SU-DHL-6 (cell line): ENCODE data around the gene MMP13.
"Not testable (repeated sequence)": the region's sequence is repeated elsewhere in the genome, so short reads cannot be mapped to it uniquely, and the experiment has no call there.

Experiments used
- H2AFZ ChIP-seq: fragments of 200-600 bp; sonication (generic); 2 replicates; pipeline ENCODE4 v1.6.1; 2014; ENCODE audit warnings: low read depth, mild to moderate bottlenecking, moderate library complexity, mixed read lengths, antibody characterized with exemption, low read length; ENCODE audit not compliant: severe bottlenecking
- H3F3A ChIP-seq: fragments of 200-600 bp; shearing (Covaris generic); 2 replicates; pipeline ENCODE4 v1.6.0; 2016; ENCODE audit warnings: antibody characterized with exemption, mild to moderate bottlenecking; ENCODE audit not compliant: insufficient read depth
- H3K27ac ChIP-seq: fragments of 200-600 bp; sonication (generic); 2 replicates; pipeline ENCODE4 v1.5.1; 2016; ENCODE audit warnings: low read depth, mild to moderate bottlenecking, low read length, moderate library complexity, mixed read lengths
- H3K27me3 ChIP-seq: fragments of 200-600 bp; sonication (generic), shearing (Covaris generic); 2 replicates; pipeline ENCODE4 v1.6.0; 2014; ENCODE audit warnings: mild to moderate bottlenecking, low read length
- H3K36me3 ChIP-seq: fragments of 200-600 bp; sonication (generic); 2 replicates; pipeline ENCODE4 v1.6.1; 2014; ENCODE audit warnings: mild to moderate bottlenecking, low read length, mixed read lengths
- H3K4me2 ChIP-seq: fragments of 300-600, 200-600 bp; shearing (Covaris generic), sonication (generic); 2 replicates; pipeline ENCODE4 v1.6.0; 2014; ENCODE audit warnings: low read length, low read depth, mild to moderate bottlenecking; ENCODE audit not compliant: poor library complexity, severe bottlenecking
- H3K4me3 ChIP-seq: fragments of 200-600 bp; sonication (generic); 2 replicates; pipeline ENCODE4 v1.5.1; 2014; ENCODE audit warnings: antibody characterized with exemption, low read length, mild to moderate bottlenecking, mixed read lengths; ENCODE audit not compliant: insufficient read depth, poor library complexity, severe bottlenecking
- H3K79me2 ChIP-seq: fragments of 200-600 bp; sonication (generic); 2 replicates; pipeline ENCODE4 v1.6.1; 2014; ENCODE audit warnings: mild to moderate bottlenecking, low read length, moderate library complexity; ENCODE audit not compliant: insufficient read depth
- H3K9ac ChIP-seq: fragments of 200-600 bp; sonication (generic); 2 replicates; pipeline ENCODE4 v1.7.0; 2014; ENCODE audit warnings: mild to moderate bottlenecking, low read length
- H3K9me2 ChIP-seq: fragments of 200-600 bp; sonication (generic); replicated peaks from 2 replicates; pipeline ENCODE4 v1.6.1; 2014; ENCODE audit warnings: low read length; ENCODE audit not compliant: insufficient read depth
- H3K9me3 ChIP-seq: fragments of 200-600 bp; sonication (generic); 2 replicates; pipeline ENCODE4 v1.6.1; 2014; ENCODE audit warnings: low read length, mixed read lengths; ENCODE audit not compliant: insufficient read depth
- H4K20me1 ChIP-seq: fragments of 200-600 bp; sonication (generic); 2 replicates; pipeline ENCODE4 v1.6.1; 2014; ENCODE audit warnings: low read depth, mild to moderate bottlenecking, antibody characterized with exemption, low read length, moderate library complexity, mixed read lengths
- CTCF ChIP-seq: fragments of 200-600 bp; sonication (generic); IDR thresholded peaks from one replicate; pipeline ENCODE4 v1.5.1; 2017; ENCODE audit warnings: antibody characterized with exemption, mild to moderate bottlenecking, low read length, moderate library complexity; ENCODE audit not compliant: insufficient read depth, poor library complexity, severe bottlenecking
- EZH2phosphoT487 ChIP-seq: fragments of 200-600 bp; sonication (generic), shearing (Covaris generic); conservative IDR thresholded peaks from 2 replicates; pipeline ENCODE4 v1.6.1; 2018; ENCODE audit warnings: mild to moderate bottlenecking, antibody characterized with exemption, low read length, moderate library complexity, mixed read lengths

The MMP13 gene

GRCh38 chr11:102974552-102975280 is 19.2 kb upstream of the MMP13 start:
- no peak overlapping the region for H3K9ac ChIP-seq
- H3K4me3 ChIP-seq: no peak overlapping the region
- no peaks in the 10 kb centered on the region for H3F3A ChIP-seq
- H3K4me2 ChIP-seq: no peak overlapping the region
- H4K20me1 ChIP-seq: no peaks in the 10 kb centered on the region
- no peak overlapping the region for H3K27ac ChIP-seq
- H2AFZ ChIP-seq: no peak overlapping the region
- TF ChIP-seq CTCF (no peak), EZH2phosphoT487 (no peak)
- no peaks in the 10 kb centered on the region for H3K36me3 ChIP-seq
- H3K9me3 ChIP-seq: no peaks in the 10 kb centered on the region
- no peaks in the 10 kb centered on the region for H3K9me2 ChIP-seq
- no peaks in the 10 kb centered on the region for H3K79me2 ChIP-seq
- H3K27me3 ChIP-seq: no peaks in the 10 kb centered on the region

GRCh38 chr11:102973698-102974097 is 18.2 kb upstream of the MMP13 start:
- not testable (repeated sequence) for H3K9me2 ChIP-seq, H3K4me3 ChIP-seq, H3K4me2 ChIP-seq, H2AFZ ChIP-seq, H3K27me3 ChIP-seq, H3K9ac ChIP-seq, H3K36me3 ChIP-seq, H3K27ac ChIP-seq, H3K79me2 ChIP-seq, H3K9me3 ChIP-seq, H3F3A ChIP-seq, H4K20me1 ChIP-seq

GRCh38 chr11:102972853-102973252 is 17.3 kb upstream of the MMP13 start:
- H3K27ac ChIP-seq: no peak overlapping the region
- no peak for TF ChIP-seq CTCF
- no peak for TF ChIP-seq EZH2phosphoT487

GRCh38 chr11:102971766-102972165 is 16.2 kb upstream of the MMP13 start:
- H3K4me3 ChIP-seq: no peak overlapping the region
- TF ChIP-seq CTCF: no peak
- no peak for TF ChIP-seq EZH2phosphoT487
- no peaks in the 10 kb centered on the region for H3K27me3 ChIP-seq
- no peaks in the 10 kb centered on the region for H3F3A ChIP-seq
- H3K79me2 ChIP-seq: no peaks in the 10 kb centered on the region
- H3K9ac ChIP-seq: no peak overlapping the region
- H3K9me3 ChIP-seq: no peaks in the 10 kb centered on the region
- H3K9me2 ChIP-seq: no peaks in the 10 kb centered on the region
- H4K20me1 ChIP-seq: no peaks in the 10 kb centered on the region
- no peak overlapping the region for H3K27ac ChIP-seq
- H2AFZ ChIP-seq: no peak overlapping the region
- H3K36me3 ChIP-seq: no peaks in the 10 kb centered on the region
- H3K4me2 ChIP-seq: no peak overlapping the region

More at GRCh38 chr11:102972853-102973252, 17.3 kb upstream of the MMP13 start:
- no peaks in the 10 kb centered on the region for H3K36me3 ChIP-seq
- no peak overlapping the region for H3K4me2 ChIP-seq
- H3K27me3 ChIP-seq: no peaks in the 10 kb centered on the region
- no peaks in the 10 kb centered on the region for H3K9me2 ChIP-seq
- no peak overlapping the region for H3K9ac ChIP-seq
- H4K20me1 ChIP-seq: no peaks in the 10 kb centered on the region
- H3K79me2 ChIP-seq: no peaks in the 10 kb centered on the region
- no peak overlapping the region for H2AFZ ChIP-seq
- no peak overlapping the region for H3K4me3 ChIP-seq
- no peaks in the 10 kb centered on the region for H3F3A ChIP-seq
- H3K9me3 ChIP-seq: no peaks in the 10 kb centered on the region
